Activated CD8-positive, alpha-beta T cell treated with anti-CD3 and anti-CD28 coated beads for 36 hours (primary cell): Measurements from ENCODE around the gene AFAP1L2. TPM values are rescaled to one million over a fixed set of nuclear protein-coding genes. Genes with fewer than 3 reads are reported as not detected.

Source experiments
- ATAC-seq: fragments of 200-7000 bp; cut with Tn5 transposase; one replicate; pipeline ENCODE4 v1.10.0; 2021; ENCODE audit warnings: mild to moderate bottlenecking, moderate library complexity
- CTCF ChIA-PET: fragments of 350-600 bp; sonication (Branson Sonifier 250); formaldehyde crosslinking; loops from one replicate; lab custom pipeline; 2021; ENCODE audit warnings: antibody characterized with exemption; lab: Charles Lee
- POLR2A ChIA-PET: fragments of 350-600 bp; sonication (Branson Sonifier 250); formaldehyde crosslinking; loops from one replicate; lab custom pipeline; 2021; ENCODE audit warnings: antibody characterized with exemption; lab: Charles Lee
- DNase-seq: peaks from one replicate; pipeline ENCODE4 v3.0.0-alpha.2; 2020
- H3K27ac Mint-ChIP-seq: one replicate; pipeline ENCODE4 v1.8.0; 2021; ENCODE audit warnings: mild to moderate bottlenecking, mixed read lengths
- H3K27me3 Mint-ChIP-seq: one replicate; pipeline ENCODE4 v1.8.0; 2021; ENCODE audit warnings: mixed read lengths
- H3K36me3 Mint-ChIP-seq: one replicate; pipeline ENCODE4 v1.8.0; 2021; ENCODE audit warnings: low read depth, mixed read lengths
- H3K4me1 Mint-ChIP-seq: one replicate; pipeline ENCODE4 v1.8.0; 2021; ENCODE audit warnings: low read depth, mixed read lengths
- H3K4me3 Mint-ChIP-seq: one replicate; pipeline ENCODE4 v1.8.0; 2021; ENCODE audit warnings: mild to moderate bottlenecking, moderate library complexity, mixed read lengths
- H3K9me3 Mint-ChIP-seq: one replicate; pipeline ENCODE4 v1.8.0; 2021; ENCODE audit warnings: mixed read lengths
- intact Hi-C: fragments of 100-400 bp; cut with micrococcal nuclease; formaldehyde crosslinking; loops from one replicate; pipeline ENCODE4 v1.10.0; 2022
- total RNA-seq, 2 experiments: library from RNA; stranded (reverse); gene quantifications; one replicate each; pipeline ENCODE4 v1.2.3, GENCODE V29; 2021
- TF ChIP-seq, protein P1 (sequence below): fragments of 200-600 bp; IDR thresholded peaks from one replicate; pipeline ENCODE4 v1.8.0; 2022; ENCODE audit warnings: antibody characterized with exemption, mild to moderate bottlenecking

AFAP1L2 gene
- total RNA-seq, 2 experiments from 2014 or later: 4.9 to 6.3 TPM

DNA sequence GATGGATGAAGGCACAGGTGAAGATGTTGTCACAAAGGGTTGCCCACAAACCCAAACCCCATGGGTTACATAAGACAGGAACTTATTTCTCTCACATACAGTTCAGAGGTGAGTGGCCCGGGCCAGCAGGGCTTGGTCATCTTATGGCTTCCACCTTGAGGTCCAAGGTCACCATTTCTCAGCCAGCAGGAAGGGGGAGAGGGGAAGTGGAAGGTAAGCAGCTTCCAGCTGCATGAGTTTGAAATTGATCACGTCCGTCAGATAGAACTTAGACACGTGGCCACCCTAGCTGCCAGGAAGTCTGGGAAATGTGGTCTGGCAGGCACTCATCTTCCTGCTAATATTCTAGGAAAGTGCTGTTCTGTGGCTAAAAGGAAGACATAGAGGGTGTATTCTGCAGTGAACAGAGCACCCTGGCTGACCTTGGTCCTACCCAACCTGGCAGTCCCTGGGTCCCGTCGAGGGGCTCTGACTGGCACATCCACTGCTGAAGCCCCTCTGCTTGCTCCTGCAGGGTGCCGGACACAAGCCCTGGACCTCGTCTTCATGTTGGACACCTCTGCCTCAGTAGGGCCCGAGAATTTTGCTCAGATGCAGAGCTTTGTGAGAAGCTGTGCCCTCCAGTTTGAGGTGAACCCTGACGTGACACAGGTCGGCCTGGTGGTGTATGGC, 115.7 kb downstream of the AFAP1L2 start:
- intact Hi-C loops: no loop called here

DNA sequence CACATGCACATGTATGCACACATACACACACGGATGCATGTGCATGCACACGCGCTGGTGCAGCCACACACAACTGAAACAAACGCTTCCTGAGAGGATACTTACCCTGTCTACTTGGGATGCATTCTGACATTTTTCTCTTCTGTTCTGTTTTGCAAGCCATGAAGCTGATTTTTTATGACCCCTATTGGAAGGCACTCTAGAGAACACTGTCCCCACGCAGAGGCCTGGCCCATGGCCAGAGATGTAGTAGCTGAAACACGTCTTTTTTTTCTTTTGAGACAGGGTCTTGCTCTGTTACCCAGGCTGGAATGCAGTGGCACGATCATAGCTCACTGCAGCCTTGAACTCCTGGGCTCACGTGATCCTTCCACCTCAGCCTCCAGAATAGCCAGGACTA, 117.4 kb downstream of the AFAP1L2 start:
- no peaks in the 10 kb centered on the region for H3K4me1 Mint-ChIP-seq
- H3K9me3 Mint-ChIP-seq: no peaks in the 10 kb centered on the region
- TF ChIP-seq, protein P1, sequence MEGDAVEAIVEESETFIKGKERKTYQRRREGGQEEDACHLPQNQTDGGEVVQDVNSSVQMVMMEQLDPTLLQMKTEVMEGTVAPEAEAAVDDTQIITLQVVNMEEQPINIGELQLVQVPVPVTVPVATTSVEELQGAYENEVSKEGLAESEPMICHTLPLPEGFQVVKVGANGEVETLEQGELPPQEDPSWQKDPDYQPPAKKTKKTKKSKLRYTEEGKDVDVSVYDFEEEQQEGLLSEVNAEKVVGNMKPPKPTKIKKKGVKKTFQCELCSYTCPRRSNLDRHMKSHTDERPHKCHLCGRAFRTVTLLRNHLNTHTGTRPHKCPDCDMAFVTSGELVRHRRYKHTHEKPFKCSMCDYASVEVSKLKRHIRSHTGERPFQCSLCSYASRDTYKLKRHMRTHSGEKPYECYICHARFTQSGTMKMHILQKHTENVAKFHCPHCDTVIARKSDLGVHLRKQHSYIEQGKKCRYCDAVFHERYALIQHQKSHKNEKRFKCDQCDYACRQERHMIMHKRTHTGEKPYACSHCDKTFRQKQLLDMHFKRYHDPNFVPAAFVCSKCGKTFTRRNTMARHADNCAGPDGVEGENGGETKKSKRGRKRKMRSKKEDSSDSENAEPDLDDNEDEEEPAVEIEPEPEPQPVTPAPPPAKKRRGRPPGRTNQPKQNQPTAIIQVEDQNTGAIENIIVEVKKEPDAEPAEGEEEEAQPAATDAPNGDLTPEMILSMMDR: no peak
- H3K36me3 Mint-ChIP-seq: no peaks in the 10 kb centered on the region
- intact Hi-C loops: no loop called here
- H3K27me3 Mint-ChIP-seq: no peaks in the 10 kb centered on the region
- ChIA-PET POLR2A (interaction anchor here (1.0 kb wide), 1 partner anchor 100 kb away, joined by 3 read pairs; no protein-coding TSS in a partner anchor), CTCF (interaction anchor here (2.7 kb wide), 1 partner anchor 17 kb away, joined by 11 read pairs; no protein-coding TSS in a partner anchor)
- H3K4me3 Mint-ChIP-seq: no peak overlapping the region
- ATAC-seq (no peak), DNase-seq (no peak)
- H3K27ac Mint-ChIP-seq: no peak overlapping the region

More for the DNA sequence above, 115.7 kb downstream of the AFAP1L2 start:
- ChIA-PET POLR2A (no interaction called here), CTCF (interaction anchor here (2.7 kb wide), 1 partner anchor 15 kb away, joined by 11 read pairs; no protein-coding TSS in a partner anchor)
- Mint-ChIP-seq H3K27me3 (no peaks in the 10 kb centered on the region), H3K9me3 (no peaks in the 10 kb centered on the region), H3K36me3 (no peaks in the 10 kb centered on the region), H3K4me3 (no peak overlapping the region), H3K27ac (no peak overlapping the region), H3K4me1 (no peaks in the 10 kb centered on the region)
- DNase-seq (no peak), ATAC-seq (no peak)
- TF ChIP-seq, protein P1: no peak

DNA sequence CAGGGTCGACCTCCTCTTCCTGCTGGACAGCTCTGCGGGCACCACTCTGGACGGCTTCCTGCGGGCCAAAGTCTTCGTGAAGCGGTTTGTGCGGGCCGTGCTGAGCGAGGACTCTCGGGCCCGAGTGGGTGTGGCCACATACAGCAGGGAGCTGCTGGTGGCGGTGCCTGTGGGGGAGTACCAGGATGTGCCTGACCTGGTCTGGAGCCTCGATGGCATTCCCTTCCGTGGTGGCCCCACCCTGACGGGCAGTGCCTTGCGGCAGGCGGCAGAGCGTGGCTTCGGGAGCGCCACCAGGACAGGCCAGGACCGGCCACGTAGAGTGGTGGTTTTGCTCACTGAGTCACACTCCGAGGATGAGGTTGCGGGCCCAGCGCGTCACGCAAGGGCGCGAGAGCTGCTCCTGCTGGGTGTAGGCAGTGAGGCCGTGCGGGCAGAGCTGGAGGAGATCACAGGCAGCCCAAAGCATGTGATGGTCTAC, 118.3 kb downstream of the AFAP1L2 start:
- POLR2A ChIA-PET: interaction anchor here (1.0 kb wide), 1 partner anchor 101 kb away, joined by 3 read pairs; no protein-coding TSS in a partner anchor
- TF ChIP-seq, protein P1: no peak
- H3K36me3 Mint-ChIP-seq: no peaks in the 10 kb centered on the region
- H3K4me1 Mint-ChIP-seq: no peaks in the 10 kb centered on the region
- H3K4me3 Mint-ChIP-seq: no peak overlapping the region
- CTCF ChIA-PET: interaction anchor here (2.7 kb wide), 1 partner anchor 17 kb away, joined by 11 read pairs; no protein-coding TSS in a partner anchor
- intact Hi-C loops: no loop called here
- H3K27me3 Mint-ChIP-seq: no peaks in the 10 kb centered on the region
- ATAC-seq (no peak), DNase-seq (no peak)
- no peak overlapping the region for H3K27ac Mint-ChIP-seq
- no peaks in the 10 kb centered on the region for H3K9me3 Mint-ChIP-seq

DNA sequence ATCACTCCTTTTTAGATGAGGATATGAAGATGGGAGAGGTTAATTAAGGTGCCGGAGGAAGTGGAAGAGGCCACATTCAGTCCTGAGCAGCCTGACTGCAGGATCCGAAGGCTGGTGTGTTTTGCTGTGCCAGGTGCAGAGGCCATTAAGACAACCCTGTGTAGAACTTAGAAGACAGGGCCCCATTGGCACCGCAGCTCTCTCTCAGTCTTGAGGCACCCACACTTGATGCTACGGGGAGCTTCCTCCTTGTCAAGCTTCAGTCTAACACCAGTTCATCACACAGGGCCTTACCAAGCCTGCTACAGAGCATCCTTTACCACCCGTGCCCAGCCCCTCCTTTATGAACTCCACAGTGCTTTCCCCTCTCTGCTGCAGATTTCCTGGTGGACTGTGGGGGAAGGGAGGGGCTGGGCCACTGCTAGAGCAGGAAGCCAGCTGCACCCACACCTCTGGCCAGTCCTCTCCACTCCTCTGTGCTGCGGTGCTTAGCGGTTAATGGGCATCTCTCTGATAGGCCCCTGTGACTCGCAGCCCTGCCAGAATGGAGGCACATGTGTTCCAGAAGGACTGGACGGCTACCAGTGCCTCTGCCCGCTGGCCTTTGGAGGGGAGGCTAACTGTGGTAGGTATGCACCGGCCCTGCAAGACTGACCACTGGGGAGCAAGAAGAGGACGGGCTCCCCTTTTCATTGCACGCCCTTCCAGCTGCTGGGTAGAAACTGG, 119.8 kb downstream of the AFAP1L2 start:
- TF ChIP-seq, protein P1: no peak
- POLR2A ChIA-PET: no interaction called here
- DNase-seq: no peak
- intact Hi-C loops: no loop called here
- no peaks in the 10 kb centered on the region for H3K9me3 Mint-ChIP-seq
- ATAC-seq: no peak
- no peak overlapping the region for H3K4me3 Mint-ChIP-seq
- no peak overlapping the region for H3K27ac Mint-ChIP-seq
- H3K4me1 Mint-ChIP-seq: no peaks in the 10 kb centered on the region
- no peaks in the 10 kb centered on the region for H3K27me3 Mint-ChIP-seq
- CTCF ChIA-PET: interaction anchor here (0.8 kb wide), 1 partner anchor 20 kb away, joined by 3 read pairs; no protein-coding TSS in a partner anchor
- no peaks in the 10 kb centered on the region for H3K36me3 Mint-ChIP-seq
